Measurements from ENCODE around the gene MAP4K2.

DNA sequence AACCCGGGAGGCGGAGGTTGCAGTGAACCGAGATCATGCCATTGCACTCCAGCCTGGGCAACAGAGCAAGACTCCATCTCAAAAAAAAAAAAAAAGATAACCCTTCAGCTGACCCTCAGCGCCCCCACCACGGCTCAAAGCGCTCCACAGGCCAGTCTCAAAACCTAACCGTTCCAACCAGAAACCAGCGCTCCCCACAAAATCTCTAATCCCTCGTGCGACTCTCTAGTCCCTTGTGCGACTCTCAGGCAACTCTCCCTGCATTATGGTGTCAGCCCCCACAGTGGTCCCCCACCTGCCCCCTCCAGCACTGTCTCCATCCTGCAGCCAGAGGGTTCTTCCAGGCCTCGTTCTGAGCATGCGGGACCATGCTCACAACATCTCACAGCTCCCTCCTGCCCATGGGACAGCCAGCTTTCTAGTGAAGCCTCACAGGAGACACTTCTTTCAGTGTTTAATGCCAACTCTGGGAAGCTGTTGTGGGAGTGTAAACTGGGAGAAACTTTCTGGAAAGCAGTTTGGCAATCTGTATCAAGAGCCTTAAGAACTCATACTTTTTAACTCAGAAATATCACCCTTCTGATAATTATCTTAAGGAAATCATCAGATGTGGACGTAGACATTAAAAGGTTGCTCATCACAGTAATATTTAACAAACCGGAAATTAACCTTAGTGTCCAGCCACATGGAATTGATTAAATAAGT lies 54.9 kb downstream of the MAP4K2 start:
- no peak for TF ChIP-seq POLR2A (IDR thresholded peaks at IDR 0.05)
- TF ChIP-seq CTCF (IDR thresholded peaks at IDR 0.05): no peak
